ENCODE measurements around the gene SMIM28. TPM values are rescaled to one million over a fixed set of nuclear protein-coding genes. Genes with fewer than 3 reads are reported as not detected.

Gene SMIM28
- total and polyA plus RNA-seq, 2 donors (not counting 3 experiments of a cell fraction or from before 2014, with no cell fraction given) = not detected

DNA sequence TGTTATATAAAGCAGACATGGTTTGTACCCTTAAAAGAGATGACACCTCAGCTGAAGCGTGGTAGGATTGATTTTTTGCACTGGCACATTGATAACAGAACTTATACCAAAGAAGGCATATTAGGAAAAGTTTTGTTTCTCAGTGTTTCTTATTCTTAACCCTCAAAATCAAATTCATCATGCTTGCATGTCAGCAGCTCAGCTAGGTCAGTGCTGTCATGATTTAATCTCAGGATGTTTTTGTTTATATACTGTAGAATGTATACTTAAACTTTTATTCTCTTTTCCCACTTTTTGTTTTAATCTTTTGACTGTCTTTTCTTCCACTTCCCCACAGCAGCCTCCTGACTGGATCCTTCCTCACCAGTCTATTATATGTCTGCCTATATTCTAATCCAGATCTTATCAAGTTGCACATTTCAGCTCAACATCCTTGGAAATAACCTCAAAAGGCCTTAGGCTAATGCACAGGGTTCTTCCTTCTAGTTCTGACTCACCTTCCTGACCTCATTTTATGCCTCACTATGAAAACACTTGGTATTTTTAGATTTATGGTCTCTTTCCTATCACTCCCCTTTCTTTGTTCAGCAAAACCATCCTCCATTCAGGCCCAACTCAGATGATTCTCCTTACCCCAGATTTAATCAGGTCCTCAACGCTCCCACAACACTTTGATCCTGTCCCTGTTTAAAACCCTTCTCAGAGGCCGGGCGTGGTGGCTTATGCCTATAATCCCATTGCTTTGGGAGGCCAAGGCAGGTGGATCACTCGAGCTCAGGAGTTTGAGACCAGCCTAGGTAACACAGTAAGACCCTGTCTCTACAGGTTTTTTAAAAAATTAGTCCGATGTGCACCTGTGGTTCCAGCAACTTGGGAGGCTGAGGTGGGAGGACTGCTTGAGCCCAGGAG lies 33.5 kb downstream of the SMIM28 start:
- Histone ChIP-seq H3K9ac (replicated peaks; ENCODE audit: extremely low read depth, insufficient read depth, low read length) (peak overlapping the region; percentile 82), H3K27me3 (ENCODE audit: control insufficient read depth in 2 of 2, insufficient read depth in 2 of 2, low read length in 2 of 2) (no peaks in the 10 kb centered on the region), H3K27ac (ENCODE audit: insufficient read depth, low read depth, low read length) (peak overlapping the region; percentile 98), H3K9me3 (replicated peaks; ENCODE audit: control insufficient read depth, insufficient read depth, low read length) (no peaks in the 10 kb centered on the region), H2AFZ (ENCODE audit: low read depth, low read length) (no peak overlapping the region), H3K4me3 (replicated peaks in 1 of 3; ENCODE audit: insufficient read depth in 1 of 3, low read depth in 1 of 3, low read length in 3 of 3) (no peak overlapping the region), H3K4me2 (ENCODE audit: insufficient read depth, low read length) (peak overlapping the region; percentile 54), H3K4me1 (ENCODE audit: control insufficient read depth, extremely low read depth, insufficient read depth, low read length) (peaks cover 26% of the 10 kb centered on the region), H3K79me2 (ENCODE audit: control insufficient read depth, insufficient read depth, low read length) (peaks cover 2% of the 10 kb centered on the region), H4K20me1 (replicated peaks; ENCODE audit: control insufficient read depth, extremely low read depth, insufficient read depth, low read length) (no peaks in the 10 kb centered on the region), H3K9me1 (replicated peaks; ENCODE audit: control insufficient read depth, extremely low read depth, insufficient read depth, low read length) (no peaks in the 10 kb centered on the region), H3K36me3 (ENCODE audit: control insufficient read depth in 2 of 2, extremely low read depth in 1 of 2, insufficient read depth in 2 of 2, low read length in 2 of 2) (peaks cover 12 to 20% of the 10 kb centered on the region in 2 experiments)
- BruUV-seq (replicated peaks) = TSS peak; percentile 59
- dilution Hi-C loops (cut with MboI; ENCODE audit: extremely low pct_ligation_motif_present, low sequenced_read_pairs) = no loop called here
- intact Hi-C loops (cut with micrococcal nuclease) = loop anchor here (5.0 kb wide), 2 partner anchors 361 to 576 kb away; partner anchors contain the start of genes CCDC28A and REPS1
- TF ChIP-seq, protein P1, sequence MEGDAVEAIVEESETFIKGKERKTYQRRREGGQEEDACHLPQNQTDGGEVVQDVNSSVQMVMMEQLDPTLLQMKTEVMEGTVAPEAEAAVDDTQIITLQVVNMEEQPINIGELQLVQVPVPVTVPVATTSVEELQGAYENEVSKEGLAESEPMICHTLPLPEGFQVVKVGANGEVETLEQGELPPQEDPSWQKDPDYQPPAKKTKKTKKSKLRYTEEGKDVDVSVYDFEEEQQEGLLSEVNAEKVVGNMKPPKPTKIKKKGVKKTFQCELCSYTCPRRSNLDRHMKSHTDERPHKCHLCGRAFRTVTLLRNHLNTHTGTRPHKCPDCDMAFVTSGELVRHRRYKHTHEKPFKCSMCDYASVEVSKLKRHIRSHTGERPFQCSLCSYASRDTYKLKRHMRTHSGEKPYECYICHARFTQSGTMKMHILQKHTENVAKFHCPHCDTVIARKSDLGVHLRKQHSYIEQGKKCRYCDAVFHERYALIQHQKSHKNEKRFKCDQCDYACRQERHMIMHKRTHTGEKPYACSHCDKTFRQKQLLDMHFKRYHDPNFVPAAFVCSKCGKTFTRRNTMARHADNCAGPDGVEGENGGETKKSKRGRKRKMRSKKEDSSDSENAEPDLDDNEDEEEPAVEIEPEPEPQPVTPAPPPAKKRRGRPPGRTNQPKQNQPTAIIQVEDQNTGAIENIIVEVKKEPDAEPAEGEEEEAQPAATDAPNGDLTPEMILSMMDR (IDR thresholded peaks at IDR 0.05; ENCODE audit: extremely low read depth in 1 of 2, insufficient read depth in 1 of 2, low read depth in 1 of 2, low read length in 2 of 2) = no peak
- peak; percentile 99 for TF ChIP-seq GATA2 (IDR thresholded peaks at IDR 0.05; ENCODE audit: insufficient read depth, insufficient read length, low read depth, low read length)
- peak; percentile 93 for TF ChIP-seq POLR2AphosphoS5 (IDR thresholded peaks at IDR 0.05; ENCODE audit: insufficient read depth, low read depth, low read length)
- TF ChIP-seq, protein P2, sequence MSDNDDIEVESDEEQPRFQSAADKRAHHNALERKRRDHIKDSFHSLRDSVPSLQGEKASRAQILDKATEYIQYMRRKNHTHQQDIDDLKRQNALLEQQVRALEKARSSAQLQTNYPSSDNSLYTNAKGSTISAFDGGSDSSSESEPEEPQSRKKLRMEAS (IDR thresholded peaks at IDR 0.05; ENCODE audit: insufficient read depth, insufficient read length) = no peak
- peak; percentile 98 for TF ChIP-seq JUN (IDR thresholded peaks at IDR 0.05; ENCODE audit: borderline replicate concordance, insufficient read depth, insufficient read length, low read depth)
- TF ChIP-seq POLR2A (IDR thresholded peaks at IDR 0.05; ENCODE audit: low read depth, low read length) = peak; percentile 68
- TF ChIP-seq EZH2 (IDR thresholded peaks at IDR 0.05; ENCODE audit: borderline replicate concordance, low read depth, low read length, severe bottlenecking) = no peak
- TF ChIP-seq MYC (IDR thresholded peaks at IDR 0.05; ENCODE audit: low read depth, low read length) = no peak
- peak; percentile 94 for TF ChIP-seq FOS (IDR thresholded peaks at IDR 0.05; ENCODE audit: borderline replicate concordance, insufficient read depth, low read length)
- POLR2A ChIA-PET = no interaction called here
- FAIRE-seq (peak; percentile 95), DNase-seq (ENCODE audit: low read depth, low spot score) (peak; percentile 91)
- CTCF ChIA-PET = interaction anchor here (1.3 to 1.4 kb wide), 2 partner anchors 18 to 44 kb away, joined by 3 read pairs; no protein-coding TSS in a partner anchor
